Right lobe of liver (tissue), 4 donors: ENCODE results near the gene SLC36A1.

Experiments used
- POLR2A ChIP-seq: fragments of 450-650 bp; IDR thresholded peaks from one replicate; pipeline ENCODE4 v1.6.1; 2017; ENCODE audit warnings: antibody characterized with exemption, mild to moderate bottlenecking
- TF ChIP-seq, protein P1 (sequence below), 4 donors: fragments of 200-600 bp in 3 of 4; fragments of 450-650 bp in 1 of 4; IDR thresholded peaks; one replicate each; pipeline versions ENCODE4 v1.5.1 to v1.8.0; 2016 to 2022; ENCODE audit warnings: antibody characterized with exemption in 4 of 4, mild to moderate bottlenecking in 2 of 4
- donor health status: DM: no; HTN: no; CAD: no.
- donor health status: DM: no; HTN: no; CAD: no.
- donor health status: DM: no; HTN: yes; CAD: no.

DNA sequence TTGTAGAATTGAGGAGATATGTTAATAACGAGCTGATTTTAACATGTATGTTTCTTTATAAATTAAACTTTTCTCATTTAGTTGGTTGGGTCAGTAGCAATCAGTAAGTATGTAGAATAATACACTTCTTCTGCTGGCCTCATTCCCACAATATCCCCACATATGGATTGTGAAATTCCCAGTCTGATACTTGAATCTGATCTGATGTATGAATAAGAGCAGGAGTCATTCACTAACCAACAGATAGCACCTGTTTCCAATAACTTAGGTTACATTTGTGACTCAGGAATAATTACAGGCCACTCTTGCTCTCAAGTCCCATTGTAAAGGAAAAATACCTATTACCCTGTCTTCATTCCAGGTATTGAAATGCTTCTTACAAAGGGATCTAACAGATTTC lies 23.9 kb downstream of the SLC36A1 start:
- TF ChIP-seq, protein P1, sequence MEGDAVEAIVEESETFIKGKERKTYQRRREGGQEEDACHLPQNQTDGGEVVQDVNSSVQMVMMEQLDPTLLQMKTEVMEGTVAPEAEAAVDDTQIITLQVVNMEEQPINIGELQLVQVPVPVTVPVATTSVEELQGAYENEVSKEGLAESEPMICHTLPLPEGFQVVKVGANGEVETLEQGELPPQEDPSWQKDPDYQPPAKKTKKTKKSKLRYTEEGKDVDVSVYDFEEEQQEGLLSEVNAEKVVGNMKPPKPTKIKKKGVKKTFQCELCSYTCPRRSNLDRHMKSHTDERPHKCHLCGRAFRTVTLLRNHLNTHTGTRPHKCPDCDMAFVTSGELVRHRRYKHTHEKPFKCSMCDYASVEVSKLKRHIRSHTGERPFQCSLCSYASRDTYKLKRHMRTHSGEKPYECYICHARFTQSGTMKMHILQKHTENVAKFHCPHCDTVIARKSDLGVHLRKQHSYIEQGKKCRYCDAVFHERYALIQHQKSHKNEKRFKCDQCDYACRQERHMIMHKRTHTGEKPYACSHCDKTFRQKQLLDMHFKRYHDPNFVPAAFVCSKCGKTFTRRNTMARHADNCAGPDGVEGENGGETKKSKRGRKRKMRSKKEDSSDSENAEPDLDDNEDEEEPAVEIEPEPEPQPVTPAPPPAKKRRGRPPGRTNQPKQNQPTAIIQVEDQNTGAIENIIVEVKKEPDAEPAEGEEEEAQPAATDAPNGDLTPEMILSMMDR (IDR thresholded peaks at IDR 0.05): no peak
- TF ChIP-seq POLR2A: no peak
